Keratinocyte (primary cell): ENCODE measurements around the gene C5AR1. TPM values are rescaled to one million over a fixed set of nuclear protein-coding genes. Genes with fewer than 3 reads are reported as not detected.
"Not testable (repeated sequence)": the region's sequence is repeated elsewhere in the genome, so short reads cannot be mapped to it uniquely, and the experiment has no call there.

Experiments
- DNase-seq: peaks from one replicate; pipeline ENCODE4 v3.0.0-alpha.2; 2011; ENCODE audit warnings: low read depth, missing footprints, low spot score
- FAIRE-seq: peaks from 2 replicates; lab custom pipeline; 2011; peaks lifted over from hg19 to GRCh38; lab: Jason Lieb, UNC
- H2AFZ ChIP-seq: 2 replicates; pipeline ENCODE4 v1.6.0; 2012; ENCODE audit warnings: low read length, control low read depth, inconsistent platforms; ENCODE audit not compliant: control insufficient read depth
- H3K27ac ChIP-seq: 2 replicates; pipeline ENCODE4 v1.5.1; 2011; ENCODE audit warnings: low read length; ENCODE audit not compliant: control insufficient read depth, insufficient read depth
- H3K27me3 ChIP-seq: 3 replicates; pipeline ENCODE4 v1.6.0; 2011; ENCODE audit warnings: low read length; ENCODE audit not compliant: control insufficient read depth, insufficient read depth; ENCODE audit errors: extremely low read depth
- H3K36me3 ChIP-seq, 2 experiments: 2 replicates in 1 of 2; 3 replicates in 1 of 2; pipeline ENCODE4 v1.5.1; 2011; ENCODE audit warnings: low read length in 2 of 2, mild to moderate bottlenecking in 1 of 2; ENCODE audit not compliant: control insufficient read depth in 2 of 2, insufficient read depth in 2 of 2; ENCODE audit errors: extremely low read depth in 1 of 2
- H3K4me1 ChIP-seq: 3 replicates; pipeline ENCODE4 v1.5.1; 2011; ENCODE audit warnings: low read length; ENCODE audit not compliant: control insufficient read depth, insufficient read depth; ENCODE audit errors: extremely low read depth
- H3K4me2 ChIP-seq: 3 replicates; pipeline ENCODE4 v1.6.0; 2011; ENCODE audit warnings: low read depth, low read length; ENCODE audit not compliant: control insufficient read depth, insufficient read depth; ENCODE audit errors: extremely low read depth
- H3K4me3 ChIP-seq, 3 experiments: fragments of 200-600 bp in 1 of 3; sonication (generic) in 1 of 3; 2 replicates in 2 of 3; 3 replicates in 1 of 3; pipeline ENCODE4 v1.5.1; 2011 to 2016; ENCODE audit warnings: low read length in 3 of 3, mild to moderate bottlenecking in 3 of 3, control low read depth in 2 of 3, inconsistent platforms in 1 of 3, low read depth in 1 of 3, mixed read lengths in 1 of 3, mixed run types in 1 of 3, moderate library complexity in 1 of 3; ENCODE audit not compliant: control insufficient read depth in 2 of 3, insufficient read depth in 2 of 3; ENCODE audit errors: extremely low read depth in 1 of 3
- H3K79me2 ChIP-seq: 2 replicates; pipeline ENCODE4 v1.6.0; 2012; ENCODE audit warnings: low read length; ENCODE audit not compliant: control insufficient read depth, insufficient read depth
- H3K9ac ChIP-seq: 3 replicates; pipeline ENCODE4 v1.6.0; 2011; ENCODE audit warnings: low read length; ENCODE audit not compliant: control insufficient read depth, insufficient read depth; ENCODE audit errors: extremely low read depth
- H3K9me1 ChIP-seq: 3 replicates; pipeline ENCODE4 v1.6.0; 2011; ENCODE audit warnings: low read length; ENCODE audit not compliant: control insufficient read depth, insufficient read depth; ENCODE audit errors: extremely low read depth
- H3K9me3 ChIP-seq: 2 replicates; pipeline ENCODE4 v1.5.1; 2012; ENCODE audit warnings: low read depth, low read length; ENCODE audit not compliant: control insufficient read depth
- H4K20me1 ChIP-seq: 3 replicates; pipeline ENCODE4 v1.6.0; 2011; ENCODE audit warnings: low read length; ENCODE audit not compliant: control insufficient read depth, insufficient read depth; ENCODE audit errors: extremely low read depth
- CTCF ChIP-seq, 3 experiments: IDR thresholded peaks in 1 of 3; conservative IDR thresholded peaks in 1 of 3; optimal IDR thresholded peaks in 1 of 3; 2 replicates in 2 of 3; 3 replicates in 1 of 3; pipeline versions ENCODE3 to v1.5.1; 2011; ENCODE audit warnings: low read length in 3 of 3, mild to moderate bottlenecking in 3 of 3, moderate library complexity in 2 of 3, control low read depth in 1 of 3, inconsistent platforms in 1 of 3; ENCODE audit not compliant: insufficient read depth in 2 of 3; ENCODE audit errors: extremely low read depth in 1 of 3
- EZH2 ChIP-seq: IDR thresholded peaks from one replicate; pipeline ENCODE4 v1.6.1; 2012; ENCODE audit warnings: inconsistent platforms, mild to moderate bottlenecking, low read length, moderate library complexity
- dilution Hi-C: fragments of 300-500 bp; cut with MboI; formaldehyde crosslinking; loops from one replicate; pipeline ENCODE4 v1.7.0; 2020; ENCODE audit warnings: low sequenced_read_pairs; ENCODE audit not compliant: extremely low pct_ligation_motif_present
- polyA plus RNA-seq, 5 experiments: library from polyadenylated mRNA; depleted of rRNA in 3 of 5; stranded (reverse) in 3 of 5; stranded (forward) in 1 of 5; unstranded in 1 of 5; fragments of >200 nt; gene quantifications; 1 replicate in 1 of 5; 2 replicates in 3 of 5; 3 replicates in 1 of 5; pipeline versions ENCODE4 v1.2.1 to v1.2.3, GENCODE V29; 2011 to 2012; ENCODE audit warnings: missing spikeins in 2 of 5, low read depth in 1 of 5, low replicate concordance in 1 of 5

C5AR1 gene
- polyA plus RNA-seq, 1 donor (not counting 4 experiments of a cell fraction or from before 2014, with no cell fraction given): 0.42 TPM

GRCh38 chr19:47274891-47275761 lies 34.5 kb upstream of the C5AR1 start:
- no peaks in the 10 kb centered on the region for H3K9me1 ChIP-seq
- H3K4me2 ChIP-seq: peak overlapping the region; percentile 67
- no peak overlapping the region for H2AFZ ChIP-seq
- no peaks in the 10 kb centered on the region for H3K79me2 ChIP-seq
- H3K36me3 ChIP-seq: peaks cover 2 to 14% of the 10 kb centered on the region in 2 experiments
- DNase-seq: no peak
- H3K27me3 ChIP-seq: no peaks in the 10 kb centered on the region
- H3K9me3 ChIP-seq: no peaks in the 10 kb centered on the region
- dilution Hi-C loops: no loop called here
- peak overlapping the region; percentile 54 for H3K9ac ChIP-seq
- no peaks in the 10 kb centered on the region for H4K20me1 ChIP-seq
- no peak for FAIRE-seq
- H3K4me1 ChIP-seq: peaks cover 11% of the 10 kb centered on the region
- H3K27ac ChIP-seq: no peak overlapping the region
- TF ChIP-seq EZH2 (no peak), CTCF (optimal IDR thresholded peaks at IDR 0.05 in 1 of 3, IDR thresholded peaks at IDR 0.05 in 1 of 3, conservative IDR thresholded peaks at IDR 0.05 in 1 of 3; ENCODE audit: extremely low read depth in 1 of 3, insufficient read depth in 2 of 3, low read length in 3 of 3) (no peak)
- H3K4me3 ChIP-seq: peak overlapping the region; percentile 16 to 56 (median 55)

- FAIRE-seq: no peak
- Histone ChIP-seq H3K9ac (peak overlapping the region; percentile 54), H4K20me1 (no peaks in the 10 kb centered on the region), H3K27me3 (no peaks in the 10 kb centered on the region), H3K4me1 (peaks cover 11% of the 10 kb centered on the region), H3K9me1 (no peaks in the 10 kb centered on the region), H3K79me2 (no peaks in the 10 kb centered on the region), H3K4me3 (no peak overlapping the region), H3K27ac (no peak overlapping the region), H3K9me3 (no peaks in the 10 kb centered on the region), H2AFZ (no peak overlapping the region), H3K4me2 (no peak overlapping the region), H3K36me3 (peaks cover 1 to 9% of the 10 kb centered on the region in 2 experiments)
- TF ChIP-seq CTCF (optimal IDR thresholded peaks at IDR 0.05 in 1 of 3, IDR thresholded peaks at IDR 0.05 in 1 of 3, conservative IDR thresholded peaks at IDR 0.05 in 1 of 3; ENCODE audit: extremely low read depth in 1 of 3, insufficient read depth in 2 of 3, low read length in 3 of 3) (no peak), EZH2 (no peak)
- DNase-seq: no peak
- dilution Hi-C loops: no loop called here
These were observed 33.7 kb upstream of the C5AR1 start for GRCh38 chr19:47275791-47276461.

- H3K4me2 ChIP-seq, H3K27me3 ChIP-seq, dilution Hi-C loops, H3K9me3 ChIP-seq, H3K9ac ChIP-seq, FAIRE-seq, H3K27ac ChIP-seq, H4K20me1 ChIP-seq, H3K36me3 ChIP-seq, H3K9me1 ChIP-seq, H2AFZ ChIP-seq, H3K79me2 ChIP-seq, H3K4me3 ChIP-seq, DNase-seq: not testable (repeated sequence)
- H3K4me1 ChIP-seq: peaks cover 11% of the 10 kb centered on the region
These were observed 33.1 kb upstream of the C5AR1 start for GRCh38 chr19:47276513-47276912.
